NCI-H187 treated with DMSO at 0.1 percent for 48 hours (cell line): ENCODE results near the gene OLFML1.
"Not testable (repeated sequence)": the region's sequence is repeated elsewhere in the genome, so short reads cannot be mapped to it uniquely, and the experiment has no call there.

ENCODE experiments used
- DNase-seq: peaks from one replicate; lab custom pipeline; 2025; lab: John Stamatoyannopoulos, UW

The OLFML1 gene

DNA sequence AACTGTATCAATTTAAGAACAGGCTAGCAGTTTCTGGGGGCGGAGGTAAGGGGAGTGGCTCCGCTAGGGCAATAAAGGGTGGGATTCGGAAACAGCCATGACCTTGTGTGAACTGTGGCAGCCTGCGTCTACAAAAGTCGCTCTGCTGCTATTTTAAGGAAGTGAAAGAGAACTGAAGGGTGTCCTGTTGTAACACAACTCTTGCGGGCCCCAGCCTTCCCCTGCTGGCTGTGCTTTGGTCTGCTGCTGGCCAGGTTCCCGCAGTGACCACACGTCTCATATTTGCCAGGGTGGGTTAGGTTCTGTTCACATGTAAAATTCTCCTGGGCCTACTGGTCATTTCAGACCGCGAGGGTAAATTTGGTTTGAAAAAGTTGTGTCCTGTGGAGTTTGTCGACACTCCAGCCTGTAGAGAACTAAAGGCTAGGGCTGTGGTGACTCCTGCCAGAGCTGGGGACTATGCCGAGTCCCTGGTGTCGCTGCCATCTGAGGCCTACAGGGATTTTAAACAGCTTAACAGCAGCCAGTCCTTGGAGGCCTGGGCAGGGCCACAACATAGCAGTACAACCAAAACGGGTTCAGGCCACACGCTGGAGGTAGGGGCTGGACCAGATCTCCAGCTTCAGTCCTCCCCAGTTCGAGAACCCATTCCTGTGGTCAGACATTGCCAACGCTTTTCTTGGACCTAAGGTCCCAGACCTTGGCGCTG is 27.4 kb downstream of the OLFML1 start:
- DNase-seq, result no peak

DNA sequence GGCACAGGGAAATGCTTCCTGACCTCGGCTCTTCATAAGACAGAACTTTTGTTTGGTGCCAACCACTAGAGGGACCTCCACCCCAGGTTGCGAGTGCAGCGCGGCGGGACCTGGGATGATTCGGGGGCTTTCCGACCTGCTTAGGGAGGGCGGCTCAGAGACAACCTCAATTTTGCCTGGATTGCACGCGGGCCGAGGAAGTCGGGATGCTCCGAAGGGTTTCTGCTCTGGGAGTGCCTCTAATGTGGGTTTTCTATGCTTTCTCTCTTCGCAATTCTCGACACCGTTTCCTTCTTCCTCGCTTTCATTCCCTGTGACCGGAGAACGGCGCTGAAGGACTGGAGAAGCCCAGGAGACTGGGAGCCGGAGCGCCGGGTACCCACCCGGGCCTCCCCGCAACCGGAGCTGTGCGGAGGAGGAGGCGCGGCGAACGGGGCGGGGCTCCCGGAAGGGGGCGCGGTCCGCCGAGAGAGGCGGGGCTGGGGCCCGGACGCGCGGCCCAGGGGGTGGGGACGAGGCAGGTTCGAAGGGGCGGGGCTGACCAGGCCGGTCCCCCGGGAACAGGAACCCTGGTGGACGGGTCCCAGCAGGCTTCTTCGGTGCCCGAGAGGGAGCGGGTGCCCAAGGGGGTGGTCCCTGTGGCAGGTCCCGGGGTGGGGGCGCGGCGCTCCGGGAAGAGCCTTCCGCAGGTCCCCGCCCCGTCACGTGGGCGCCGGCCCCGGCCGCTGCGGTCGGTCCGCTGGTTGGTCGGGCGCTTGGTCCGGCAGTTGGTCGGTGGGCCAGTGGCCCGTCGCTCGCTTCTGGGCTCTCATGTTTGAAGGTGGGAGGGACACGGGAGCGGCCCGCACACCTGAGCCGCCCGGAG is 28.2 kb downstream of the OLFML1 start, which contains the start of gene PPFIBP2:
PPFIBP2 (plus strand) TSS at position 766 of the 865 bp plus-strand sequence. CDS start 35,477 bp downstream, outside the sequence.
- no peak for DNase-seq

DNA sequence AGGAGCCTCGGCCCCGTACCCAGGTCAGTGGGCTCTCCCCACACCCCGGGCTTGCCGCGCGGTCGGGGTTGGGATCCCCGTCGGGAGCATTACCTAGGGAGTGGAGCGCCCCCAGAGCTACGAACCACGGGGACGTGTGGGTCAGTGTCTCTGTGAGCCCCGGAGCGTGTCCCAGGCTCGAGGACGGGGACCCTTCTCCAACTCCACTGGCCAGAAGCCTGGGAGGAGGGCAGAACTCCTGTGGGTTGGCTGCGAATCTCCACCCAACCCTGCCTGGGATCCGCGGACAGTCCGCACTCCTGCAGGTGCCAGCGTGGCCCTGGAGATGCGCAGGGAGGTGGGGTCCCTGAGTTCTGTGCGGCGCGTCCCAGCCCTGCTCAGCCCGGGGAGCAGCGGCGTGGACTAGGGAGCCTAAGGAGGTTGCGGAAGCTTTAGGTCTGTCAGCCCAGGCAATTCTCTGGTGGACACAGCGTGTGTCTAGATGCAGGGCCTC is 28.8 kb downstream of the OLFML1 start:
- no peak for DNase-seq

DNA sequence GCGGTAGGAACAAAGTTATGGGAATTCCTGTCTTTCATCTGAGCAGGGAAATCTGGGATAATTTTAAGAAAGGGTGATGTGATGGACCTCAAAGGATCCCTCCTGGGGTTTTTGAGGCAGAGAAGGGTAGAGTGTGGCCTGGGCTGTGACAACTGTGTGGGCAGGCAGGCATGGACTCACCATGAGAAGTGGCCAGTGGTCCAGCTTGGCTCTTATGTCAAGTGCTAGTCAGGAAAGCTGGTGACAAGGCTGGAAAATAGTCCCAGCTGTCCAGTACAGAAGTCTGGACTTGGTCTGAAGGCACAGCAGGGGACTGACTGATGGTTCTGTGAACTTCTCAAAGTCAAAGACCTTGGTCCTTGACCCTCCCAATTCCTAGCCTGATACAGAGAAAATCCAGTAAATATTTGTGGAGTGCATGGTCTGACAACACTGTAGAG is 30.2 kb downstream of the OLFML1 start:
- no peak for DNase-seq

DNA sequence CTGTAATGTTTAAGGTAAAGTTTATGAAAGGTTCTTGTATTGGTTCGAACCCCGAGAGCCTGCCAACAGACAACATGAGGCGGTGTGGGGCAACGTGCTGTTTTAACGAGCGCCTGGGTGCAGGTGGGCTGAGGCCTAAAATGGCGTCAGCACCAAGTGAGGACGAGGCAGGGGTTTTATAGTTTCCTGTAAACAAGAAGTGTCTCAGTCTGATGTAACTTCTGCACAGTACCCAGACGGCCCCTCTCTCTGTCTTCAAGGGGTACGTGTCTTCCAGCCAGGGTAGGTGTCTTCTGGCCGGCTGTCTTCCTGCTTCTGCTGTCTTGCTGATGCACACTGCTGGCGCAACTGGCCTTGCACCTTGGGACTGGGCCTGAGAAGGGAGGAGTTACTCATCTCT is 31.2 kb downstream of the OLFML1 start:
- no peak for DNase-seq

DNA sequence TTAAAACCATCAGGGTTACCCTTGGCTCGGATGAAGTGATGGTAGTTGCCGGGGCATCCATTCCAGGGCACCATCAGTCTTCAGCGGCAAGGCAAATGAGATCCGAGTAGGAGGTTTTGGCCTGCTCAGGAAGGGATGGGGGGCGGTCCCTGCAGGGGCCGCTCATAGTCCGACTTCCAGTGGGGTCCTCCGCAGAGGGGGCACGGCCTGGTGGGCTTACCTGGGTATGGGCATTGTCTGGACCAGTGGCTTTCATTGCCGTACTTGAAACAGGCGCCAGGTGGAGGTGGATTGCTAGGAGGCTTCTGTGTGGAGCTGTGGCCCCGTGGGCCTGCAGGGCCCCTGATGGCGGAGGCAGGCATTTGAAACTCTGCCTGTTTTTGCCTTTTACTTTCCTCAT is 32.4 kb downstream of the OLFML1 start:
- not testable (repeated sequence) for DNase-seq

DNA sequence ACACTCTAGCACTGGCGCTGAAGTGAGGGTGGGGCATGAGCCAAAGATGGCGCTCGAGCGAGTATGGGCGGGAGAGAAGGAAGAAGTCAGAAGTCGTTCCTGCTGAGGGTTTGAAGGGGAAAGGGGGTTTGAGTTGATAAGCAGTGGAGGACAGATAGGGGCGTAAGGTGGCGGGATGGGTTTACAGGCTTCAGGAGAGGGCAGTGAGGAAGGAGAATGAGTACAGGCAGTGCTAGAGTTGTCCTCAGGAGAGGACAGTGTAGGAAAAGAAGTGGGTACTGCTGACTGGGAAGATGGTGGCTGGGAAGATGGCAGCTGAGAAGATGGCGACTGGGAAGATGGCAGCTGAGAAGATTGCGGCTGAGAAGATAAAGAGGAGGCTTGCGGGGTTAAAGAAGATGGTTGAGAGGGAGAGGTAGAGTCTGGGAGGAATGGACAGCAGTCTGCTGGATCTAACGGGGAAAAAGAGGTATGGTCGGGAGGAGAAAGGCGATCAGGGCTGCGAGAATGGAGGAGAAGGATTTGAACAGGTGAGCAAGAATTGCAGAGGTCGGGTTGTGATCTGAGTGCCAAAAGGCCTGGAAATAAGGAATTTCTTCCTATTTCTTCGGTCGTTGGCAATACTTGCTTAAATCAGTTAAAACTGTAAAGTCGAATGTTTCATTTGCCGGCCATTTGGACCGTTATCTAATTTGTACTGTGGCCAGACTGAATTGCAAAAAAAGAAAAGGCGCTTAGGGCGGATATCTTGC is 33.7 kb downstream of the OLFML1 start:
- no peak for DNase-seq

DNA sequence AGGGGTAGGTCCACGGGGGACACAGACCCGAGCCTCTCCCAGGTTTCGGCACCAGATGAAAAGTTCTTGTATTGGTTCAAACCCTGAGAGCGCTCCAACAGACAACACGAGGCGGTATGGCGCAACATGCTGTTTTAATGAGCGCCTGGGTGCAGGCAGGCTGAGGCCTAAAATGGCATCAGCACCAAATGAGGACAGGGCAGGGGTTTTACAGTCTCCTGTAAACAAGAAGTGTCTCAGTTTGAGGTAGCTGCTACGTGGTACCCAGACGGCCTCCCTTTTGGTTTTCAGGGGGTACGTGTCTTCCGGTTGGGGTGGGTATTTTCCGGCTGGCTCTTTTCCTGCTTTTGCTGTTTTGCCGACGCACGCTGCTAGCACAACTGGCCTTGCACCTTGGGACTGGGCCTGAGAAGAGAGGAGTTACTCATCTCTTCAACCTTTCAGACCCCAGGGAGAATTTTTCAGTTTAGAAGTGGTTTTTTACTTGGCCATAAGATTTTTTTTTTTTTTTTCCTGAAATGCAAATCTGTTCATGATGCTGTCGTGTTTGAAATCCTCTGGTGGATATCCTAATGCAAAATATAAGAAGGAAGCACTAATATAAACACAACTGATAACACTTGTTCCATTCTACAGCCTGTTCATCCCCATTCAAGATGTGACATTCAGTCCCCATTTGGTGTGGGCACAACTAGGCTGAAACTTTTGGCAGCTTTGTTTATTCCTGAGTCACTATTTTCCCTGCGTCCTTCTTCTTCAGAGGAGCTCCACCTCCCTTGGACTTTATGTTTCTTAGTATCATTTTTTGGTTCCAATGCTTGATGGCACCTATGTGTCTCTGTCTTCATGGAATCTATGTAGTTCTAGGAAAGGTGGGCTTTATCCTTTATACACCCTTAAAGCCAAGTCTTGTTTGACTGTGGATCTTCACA is 35.0 kb downstream of the OLFML1 start:
- no peak for DNase-seq

DNA sequence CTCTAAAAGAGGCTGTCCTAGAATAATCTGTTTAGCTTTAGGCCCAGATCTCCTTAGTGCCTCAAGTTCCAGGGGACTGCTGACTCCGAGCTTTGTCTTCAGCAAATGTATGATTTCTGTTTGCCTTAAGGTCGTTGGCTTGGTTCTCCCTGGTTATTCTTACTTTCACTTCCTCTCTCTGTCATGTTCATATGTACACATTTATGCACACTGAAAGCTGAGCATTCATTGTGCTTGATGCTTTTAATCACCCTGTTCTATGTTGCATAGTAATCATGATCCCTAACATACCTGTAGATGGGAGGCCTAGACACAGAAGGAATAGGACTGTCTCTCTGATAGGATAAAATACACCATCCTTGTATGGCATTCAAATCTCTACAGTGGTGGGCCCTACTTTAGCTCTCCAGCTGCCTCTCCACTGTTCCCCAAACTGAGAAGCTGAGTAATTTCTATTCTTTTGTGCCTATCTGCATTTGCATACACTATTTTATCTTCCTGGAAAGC is 35.7 kb downstream of the OLFML1 start:
- DNase-seq, result no peak

DNA sequence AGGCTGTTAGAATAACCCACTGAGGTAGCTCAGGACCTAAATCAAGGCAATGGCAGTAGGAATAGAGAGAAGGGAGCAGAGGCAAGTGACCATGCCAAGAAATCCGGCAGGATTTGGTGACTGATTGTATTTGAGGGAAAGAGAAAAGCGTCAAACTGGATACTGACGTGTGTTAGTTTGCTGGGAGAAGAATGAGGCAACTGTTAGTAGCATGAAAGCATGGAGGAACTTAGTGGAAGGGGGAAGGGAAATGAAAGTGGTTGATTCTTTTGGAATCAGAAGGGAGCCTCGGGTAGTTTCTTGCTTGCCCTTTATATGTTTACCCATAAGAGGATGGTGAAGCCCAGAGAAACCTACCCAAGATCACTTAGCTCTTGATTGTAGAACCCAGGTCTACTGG is 36.8 kb downstream of the OLFML1 start:
- no peak for DNase-seq

DNA sequence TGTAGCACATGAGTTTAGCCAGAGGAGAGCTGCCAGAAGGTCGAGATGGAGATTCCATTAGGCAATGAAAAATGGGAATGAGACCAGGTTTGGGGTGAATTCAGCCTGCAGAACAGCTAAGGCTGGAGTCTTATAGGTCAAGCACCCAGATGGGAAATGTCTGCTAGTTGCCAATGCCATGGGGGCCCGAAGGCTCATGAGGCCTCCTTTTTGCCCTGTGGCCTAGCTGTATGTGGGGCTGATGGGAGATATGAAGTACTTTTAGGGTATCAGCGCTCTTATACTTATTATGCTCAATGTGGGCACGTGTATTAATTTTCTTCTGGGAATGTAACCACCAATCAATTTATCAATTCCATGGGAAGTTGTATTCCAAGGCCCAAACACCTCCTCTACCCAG is 37.2 kb downstream of the OLFML1 start:
- no peak for DNase-seq

DNA sequence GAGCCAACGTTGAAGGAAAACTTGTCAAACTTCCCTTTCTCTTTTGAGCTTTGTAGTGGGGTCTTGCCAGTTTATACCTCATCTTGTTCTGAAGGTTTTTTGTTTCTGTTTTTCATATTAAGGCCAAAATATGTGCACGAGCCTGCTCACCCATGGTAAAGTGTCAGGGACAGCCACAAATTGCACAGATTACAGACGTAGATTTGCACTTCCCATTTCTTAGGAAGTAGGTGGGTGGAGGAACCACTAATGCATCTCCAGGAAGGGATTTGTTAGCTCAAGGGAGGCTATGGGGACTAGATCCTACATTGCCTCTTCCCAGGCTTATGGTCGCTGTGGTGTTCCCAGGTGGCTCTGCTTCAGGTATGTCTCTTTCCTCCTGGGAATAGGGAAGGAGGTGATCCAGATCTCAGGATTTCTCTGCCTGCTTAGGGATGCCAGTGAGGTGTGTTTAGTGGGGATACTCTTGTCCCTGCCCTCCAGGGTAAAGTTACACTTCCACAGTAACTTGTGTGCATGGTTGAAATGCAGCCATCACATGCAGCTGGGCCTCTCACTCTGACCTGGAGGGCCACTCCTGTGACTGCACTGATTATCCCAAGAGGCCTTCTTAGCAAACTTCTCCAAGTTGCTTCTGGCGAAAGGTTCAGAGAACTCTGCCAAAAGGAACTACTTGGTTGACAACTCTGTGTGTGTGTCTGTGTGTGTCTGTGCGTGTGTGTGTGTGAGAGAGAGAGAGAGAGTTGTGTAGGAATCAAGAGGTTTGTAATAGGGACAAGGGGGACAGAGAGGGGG is 38.3 kb downstream of the OLFML1 start:
- DNase-seq, result no peak

DNA sequence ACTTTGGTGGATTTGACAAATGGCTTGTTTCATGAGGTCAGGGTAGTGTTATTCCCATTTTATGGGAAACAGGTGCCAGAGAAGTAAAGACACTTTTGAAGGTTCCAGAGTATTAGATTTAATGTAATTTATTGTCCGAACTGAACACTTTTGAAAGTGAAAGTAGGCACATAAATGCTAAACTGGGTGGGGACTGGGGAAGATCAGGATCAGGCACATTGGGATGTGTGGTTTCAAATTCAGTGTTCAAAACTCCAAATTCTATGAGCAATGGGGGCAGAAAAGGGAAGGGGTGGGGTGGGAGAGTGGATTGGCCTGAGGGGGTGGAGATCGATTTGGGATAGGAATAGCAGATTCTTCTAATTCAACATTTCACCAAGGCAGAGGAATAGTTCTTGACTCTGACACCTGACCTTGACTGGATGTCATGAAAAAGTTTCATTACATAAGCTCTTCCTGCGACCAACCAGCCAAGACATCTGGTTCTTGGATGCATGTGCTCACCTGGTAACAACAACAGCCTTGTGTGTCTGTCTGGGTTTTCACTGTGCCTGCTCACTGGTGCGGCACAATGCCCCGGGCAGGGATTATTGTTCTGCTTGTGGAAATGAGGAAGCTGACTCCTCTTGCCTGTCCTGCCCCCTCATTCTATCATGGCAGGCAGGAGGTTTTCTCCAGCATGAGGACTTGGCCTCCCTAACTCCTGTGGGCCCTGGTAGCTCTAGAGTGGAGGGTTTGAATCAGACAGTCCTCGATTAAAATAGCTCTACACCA is 39.3 kb downstream of the OLFML1 start:
- no peak for DNase-seq

DNA sequence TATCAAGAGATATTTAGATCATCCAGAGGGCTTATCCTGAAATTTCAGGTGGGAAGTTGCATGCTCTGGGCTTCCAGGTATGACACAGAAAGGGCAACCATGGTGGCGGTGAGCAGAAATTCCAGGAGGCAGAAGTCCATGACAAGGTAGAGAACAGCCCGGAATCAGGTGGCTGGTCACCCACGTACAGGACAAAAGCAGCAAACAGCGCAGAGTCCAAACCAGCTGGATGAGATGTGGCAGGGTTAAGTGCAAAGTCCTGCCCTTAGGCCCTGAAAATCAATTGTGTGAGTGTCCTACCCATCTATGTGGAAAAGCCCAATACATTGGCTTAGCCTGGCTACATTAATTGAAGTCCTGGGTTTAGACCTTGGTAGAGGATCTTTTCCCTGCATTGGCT is 40.1 kb downstream of the OLFML1 start:
- DNase-seq, result no peak

DNA sequence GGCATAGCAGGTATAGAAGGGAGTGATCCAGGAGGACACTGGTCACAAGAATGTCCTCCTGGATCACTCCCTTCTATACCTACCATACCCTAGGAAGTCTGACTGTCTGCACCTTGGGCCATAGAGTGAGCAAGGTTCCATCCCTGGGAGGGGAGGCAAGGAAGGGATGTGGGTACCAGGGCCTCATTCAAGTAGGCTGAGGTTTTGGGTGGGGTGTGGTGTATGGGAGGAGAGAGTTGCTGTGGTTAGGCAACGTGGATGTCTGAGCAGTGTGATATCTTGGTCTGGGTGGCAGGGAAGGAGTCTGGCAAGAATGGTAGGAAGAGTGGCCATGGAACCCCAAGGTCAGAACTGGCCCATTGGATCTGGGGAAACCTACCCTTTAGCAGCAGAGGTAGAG is 41.7 kb downstream of the OLFML1 start:
- no peak for DNase-seq

DNA sequence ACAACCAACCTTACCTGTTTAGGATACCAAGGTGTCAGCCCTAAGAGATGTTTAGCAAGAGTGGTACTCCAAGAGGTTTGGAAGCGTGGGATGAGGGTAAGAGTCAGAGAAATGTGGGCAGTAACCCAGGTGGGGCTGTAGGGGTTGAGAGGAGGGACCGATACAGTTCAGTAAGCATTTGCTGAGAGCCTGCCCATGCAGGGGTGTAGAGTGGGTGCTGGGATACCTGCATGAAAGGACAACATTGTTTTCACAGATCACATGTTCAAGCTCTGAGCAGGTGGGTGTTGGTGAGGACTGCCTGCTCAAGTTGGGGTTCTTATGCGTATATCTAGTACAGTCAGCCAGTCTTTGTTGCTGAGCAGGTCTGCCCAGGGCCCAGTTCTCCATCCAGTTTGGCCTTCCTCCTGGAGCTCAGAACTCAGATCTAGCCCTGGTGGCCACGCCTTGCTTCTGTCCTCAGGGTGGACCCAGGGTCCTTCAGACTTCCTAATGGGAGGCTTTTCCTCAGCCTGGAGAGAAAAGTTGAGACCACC is 43.3 kb downstream of the OLFML1 start:
- DNase-seq, result no peak

DNA sequence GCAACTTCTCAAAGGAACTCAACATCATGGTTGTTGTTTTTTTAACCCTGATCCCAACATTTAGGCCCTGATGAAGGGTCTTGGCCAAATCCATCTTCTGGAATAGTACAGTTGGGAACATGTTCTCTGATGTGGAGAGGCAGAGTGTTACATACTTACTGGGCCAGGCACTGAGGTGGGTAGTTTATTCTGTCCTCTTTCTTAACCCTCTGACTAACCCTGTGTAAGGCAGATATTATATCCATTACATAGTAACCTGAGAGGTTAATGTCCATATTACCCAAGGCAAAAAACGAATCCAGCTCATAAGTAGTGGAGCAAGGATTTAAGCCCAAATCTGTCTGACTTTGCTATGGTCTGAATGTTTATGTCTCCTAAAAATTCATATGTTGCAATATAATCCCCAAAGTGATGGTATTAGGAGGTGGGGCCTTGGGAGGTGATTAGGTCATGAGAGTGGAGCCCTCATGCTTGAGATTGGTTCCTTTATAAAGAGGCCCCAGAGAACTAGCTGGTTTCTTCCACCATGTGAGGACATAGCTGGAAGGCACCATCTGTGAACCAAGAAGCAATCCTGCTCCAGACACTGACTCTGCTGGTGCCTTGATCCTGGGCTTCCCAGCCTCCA is 44.8 kb downstream of the OLFML1 start:
- DNase-seq, result no peak

DNA sequence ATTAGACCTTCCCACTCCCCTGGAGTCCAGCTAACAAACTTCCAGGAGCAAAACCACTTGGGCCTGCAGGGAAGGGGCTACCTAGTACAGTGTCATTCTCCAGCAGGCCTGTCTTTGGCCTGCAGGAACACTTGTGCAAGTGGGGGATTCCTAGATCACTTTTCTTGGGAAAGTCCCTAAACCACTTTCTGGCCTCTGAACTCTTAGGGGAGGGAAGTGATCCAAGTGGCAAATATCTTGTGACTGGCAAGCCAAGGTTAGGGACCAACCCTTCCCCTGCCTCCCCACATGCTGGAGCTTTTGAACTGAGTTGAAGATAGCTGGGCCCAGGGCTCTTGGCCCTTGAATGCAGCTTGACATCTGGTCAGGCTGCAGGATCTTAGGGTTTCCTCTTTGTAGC is 45.7 kb downstream of the OLFML1 start:
- no peak for DNase-seq
